Stimulated activated CD4-positive, alpha-beta T cell treated with anti-CD3 and anti-CD28 coated beads, Interleukin-12 subunit alpha, Interleukin-12 subunit beta, amount 100 ng/mL, for 4 hours (primary cell): ENCODE measurements around the gene FCHSD2.

ENCODE experiments used
- DNase-seq: peaks from one replicate; pipeline ENCODE4 v3.0.0-alpha.2; 2020

The FCHSD2 gene

DNA sequence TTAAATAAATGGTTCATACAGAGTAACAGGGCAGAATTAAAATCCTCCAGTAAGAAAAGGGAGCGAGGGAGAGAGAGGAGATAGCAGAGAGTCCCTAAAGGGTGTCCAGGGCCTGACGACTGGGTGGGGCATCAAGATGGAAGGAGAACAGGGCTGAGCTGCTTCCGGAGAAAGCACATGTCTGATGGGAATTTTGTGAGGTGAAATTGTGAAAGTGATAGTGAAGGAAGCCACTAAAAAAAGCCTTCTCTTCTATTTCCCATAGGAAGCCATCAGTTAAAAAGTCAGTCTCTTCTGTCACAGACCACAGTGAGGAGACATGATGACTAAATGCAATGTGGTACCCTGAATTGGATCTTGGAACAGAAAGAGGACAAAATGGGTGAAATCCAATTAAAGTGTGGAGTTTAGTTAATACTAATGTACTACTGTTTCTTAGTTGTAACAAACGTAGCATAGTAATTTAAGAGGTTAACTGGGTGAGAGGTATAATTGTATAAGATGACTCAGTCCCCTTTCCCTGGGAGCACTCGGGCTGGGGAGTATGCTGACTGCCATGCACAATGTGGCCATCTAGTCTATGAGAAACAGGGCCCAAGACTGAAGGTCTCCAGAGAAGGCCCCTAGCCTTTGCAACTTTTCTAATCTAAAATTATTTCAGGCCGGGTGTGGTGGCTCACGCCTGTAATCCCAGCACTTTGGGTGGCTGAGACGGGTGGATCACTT is 29.5 kb upstream of the FCHSD2 start:
- no peak for DNase-seq

DNA sequence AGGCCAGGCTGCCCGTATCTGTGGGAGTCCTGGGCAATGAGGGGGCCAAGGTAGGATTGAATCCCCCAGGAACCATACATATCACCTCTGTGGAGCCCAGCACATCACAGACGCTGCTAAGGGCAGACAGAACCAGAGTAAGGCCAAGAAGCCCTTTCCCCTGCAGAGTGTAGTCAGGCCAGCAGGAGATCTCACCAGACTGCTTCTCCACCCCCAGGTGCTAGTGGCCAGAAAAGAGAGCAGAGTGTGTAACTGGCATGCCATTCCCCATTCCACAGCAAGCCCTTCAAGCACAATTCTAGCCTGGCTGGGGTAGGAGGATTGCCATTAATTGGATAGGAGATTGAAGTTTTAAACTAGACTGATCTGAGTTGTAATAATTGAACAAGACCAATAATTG is 28.0 kb upstream of the FCHSD2 start:
- DNase-seq, result no peak

DNA sequence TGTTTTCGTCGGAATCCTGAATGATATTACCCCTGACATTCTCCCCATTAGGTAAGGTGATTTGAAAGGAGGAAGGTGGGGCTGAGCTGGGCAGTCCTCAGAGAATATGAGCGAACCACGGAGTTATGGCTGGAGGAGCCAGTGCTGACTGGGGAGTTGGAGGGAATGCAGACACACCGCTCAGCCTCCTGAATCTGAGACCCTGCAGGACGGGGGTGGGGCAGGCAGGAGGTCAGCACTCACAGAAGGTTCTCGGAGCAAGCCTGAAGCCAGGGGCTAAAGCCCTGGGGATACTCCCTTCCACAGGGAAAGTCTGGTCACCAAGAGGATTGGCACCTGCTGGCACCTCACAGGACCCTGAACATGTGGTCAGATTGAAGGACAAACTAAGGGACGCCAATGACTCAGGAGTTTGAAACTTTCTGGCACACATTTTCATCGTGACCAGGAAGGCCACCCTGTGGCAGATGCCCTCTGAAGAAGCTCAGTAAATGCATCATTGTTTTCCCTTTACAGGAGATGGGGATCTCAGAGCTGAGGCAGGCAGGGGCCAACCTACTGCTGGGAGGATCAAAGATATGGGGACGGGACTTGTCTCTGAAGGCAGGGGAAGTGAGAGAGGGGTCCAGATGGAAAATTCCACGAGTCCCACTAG is 26.9 kb upstream of the FCHSD2 start:
- no peak for DNase-seq

DNA sequence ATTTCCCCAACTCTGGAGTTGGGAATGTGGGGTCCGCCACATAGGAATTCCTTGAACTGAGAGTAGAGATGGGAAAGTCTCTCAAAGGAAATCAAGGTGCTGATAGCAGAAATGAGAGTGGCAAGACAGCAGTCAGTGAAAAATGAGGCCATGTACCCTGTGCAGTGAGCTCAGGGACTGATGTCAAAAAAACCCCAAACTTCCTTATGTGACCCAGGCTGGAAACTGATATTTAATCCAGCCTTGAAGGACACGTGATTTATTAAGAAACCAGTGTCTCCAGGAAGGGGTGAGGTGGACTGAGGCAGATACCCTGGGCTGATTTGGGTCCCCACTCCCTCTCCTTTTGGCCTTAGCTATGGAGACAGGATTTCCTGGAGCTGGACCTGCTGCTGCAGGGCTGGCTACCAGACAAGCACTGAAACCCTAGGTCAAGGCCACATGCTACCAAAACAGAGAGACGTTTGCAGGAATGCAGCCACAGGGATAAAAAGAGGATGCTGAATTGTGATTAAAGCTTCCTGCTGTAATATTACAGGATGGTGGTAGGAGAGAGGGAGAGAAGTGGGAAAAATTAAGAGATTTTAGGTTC is 25.3 kb upstream of the FCHSD2 start:
- no peak for DNase-seq

DNA sequence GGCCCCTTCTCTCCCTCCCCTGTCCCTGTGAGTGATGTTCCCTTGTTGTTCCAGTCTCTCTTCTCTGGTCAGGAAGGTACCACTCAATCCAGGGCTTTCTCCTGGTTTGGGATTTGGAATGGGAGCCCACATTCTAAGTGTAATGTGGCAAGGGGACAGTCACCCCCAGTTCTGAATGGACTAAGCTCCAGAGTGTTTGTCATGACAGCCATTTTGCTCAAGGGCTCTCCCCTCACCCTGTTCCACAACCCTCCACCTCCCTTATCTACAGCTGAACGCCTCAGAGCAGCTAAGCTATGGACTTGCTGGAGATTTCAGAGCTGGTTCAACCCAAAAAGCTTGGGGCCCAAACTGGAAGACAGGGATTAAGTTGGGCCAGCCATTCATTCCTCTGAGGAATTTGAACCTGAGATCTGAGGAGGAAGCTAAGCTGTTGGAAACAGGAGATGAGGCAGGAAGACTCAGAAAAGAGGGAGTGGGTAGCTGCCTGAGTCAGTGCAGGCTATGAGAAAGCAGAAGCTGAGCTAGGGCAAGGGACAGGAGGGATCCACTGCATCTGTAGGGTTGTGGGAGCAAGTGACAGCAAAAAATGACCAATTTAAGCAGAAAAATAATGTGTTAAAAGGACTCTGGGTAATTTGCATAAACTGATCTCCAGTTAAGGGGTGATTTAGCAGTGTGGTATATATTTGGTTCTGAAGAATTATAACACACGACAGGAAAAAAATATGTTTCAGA is 22.9 kb upstream of the FCHSD2 start:
- no peak for DNase-seq

DNA sequence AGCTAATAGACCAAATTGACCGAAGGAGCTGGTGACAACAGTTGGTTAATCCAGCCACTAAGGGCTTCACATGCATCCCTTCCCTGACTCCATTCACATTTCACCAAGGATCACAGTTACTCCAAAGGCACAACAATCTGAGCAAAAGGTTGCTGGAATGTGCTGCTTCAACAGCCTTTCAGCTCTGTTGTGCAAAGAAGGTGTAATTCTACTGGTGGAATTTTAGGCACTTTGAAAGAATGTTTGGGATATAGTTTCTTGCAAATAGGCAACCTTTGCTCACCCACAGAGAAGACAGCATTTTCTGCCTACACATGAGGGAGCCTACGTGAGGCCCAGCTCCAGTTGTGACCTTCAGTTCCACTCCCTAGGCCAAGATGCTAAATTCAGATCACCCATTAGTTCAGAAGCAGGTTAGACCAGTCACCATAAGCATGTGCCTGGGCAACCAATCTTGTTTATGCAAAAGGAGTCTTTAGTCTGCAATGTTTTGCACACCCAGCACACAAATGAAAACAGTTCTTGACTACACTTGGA is 21.6 kb upstream of the FCHSD2 start:
- no peak for DNase-seq

DNA sequence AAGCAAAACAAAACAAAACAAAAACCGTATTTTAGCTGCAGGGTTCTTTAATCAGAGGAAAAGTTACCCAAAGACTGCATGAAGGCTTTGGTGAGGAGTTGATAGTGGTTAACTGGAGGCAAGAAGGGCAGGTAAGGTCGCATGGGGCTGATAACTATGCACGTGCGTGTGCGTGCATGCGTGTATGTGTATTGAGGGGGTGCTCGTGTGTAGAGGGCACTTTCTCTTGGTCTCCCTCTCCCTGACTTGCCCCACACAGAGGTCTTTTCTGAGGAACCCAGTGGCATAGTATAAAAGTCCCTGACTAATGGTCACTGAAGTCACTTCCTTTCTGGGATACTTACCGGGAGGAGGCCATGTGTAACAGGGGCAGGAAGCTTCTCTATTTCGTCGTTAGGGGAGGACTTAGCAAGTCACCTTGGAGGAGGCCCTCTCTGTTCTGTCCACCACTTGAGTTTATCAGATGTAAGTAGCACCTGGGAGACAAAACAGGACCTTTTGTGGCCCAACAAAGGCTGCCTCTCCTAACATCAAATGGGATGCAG is 20.1 kb upstream of the FCHSD2 start:
- DNase-seq, result no peak

DNA sequence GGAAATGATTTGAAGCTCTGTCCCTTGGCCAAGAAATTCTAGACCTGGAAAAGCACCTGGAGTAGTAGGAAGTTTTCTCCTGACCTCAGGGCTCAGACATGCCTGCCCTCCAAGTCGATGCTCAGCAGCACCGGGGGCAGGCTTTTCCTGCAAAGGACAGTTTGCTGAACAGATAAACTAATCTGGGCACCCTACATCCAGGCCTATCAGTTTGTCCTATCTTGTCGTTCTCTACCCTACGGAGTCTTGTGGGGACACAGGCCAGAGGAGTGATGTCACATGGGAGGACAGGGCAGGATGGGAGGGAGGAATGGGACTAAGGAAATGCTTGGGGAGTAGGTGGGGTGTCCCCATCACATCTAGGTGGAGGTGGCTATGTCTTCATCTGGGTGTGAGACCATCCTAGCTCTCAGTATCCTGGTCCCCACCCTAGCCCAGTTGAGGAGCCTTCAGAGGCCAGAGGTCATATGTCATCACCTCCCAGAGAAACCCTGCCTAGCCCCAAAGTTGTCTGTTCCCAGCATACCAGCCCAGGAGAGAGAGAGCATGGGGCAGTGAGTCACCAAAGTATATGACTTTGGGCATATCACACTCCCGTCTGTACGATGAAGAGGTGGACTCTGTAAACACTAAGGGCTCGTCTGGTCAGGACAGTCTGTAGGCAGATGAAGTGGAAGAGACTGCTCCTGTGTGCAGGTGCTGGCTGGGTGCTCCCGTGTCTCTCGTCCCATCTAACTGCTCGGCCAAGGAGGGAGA is 18.1 kb upstream of the FCHSD2 start:
- no peak for DNase-seq

DNA sequence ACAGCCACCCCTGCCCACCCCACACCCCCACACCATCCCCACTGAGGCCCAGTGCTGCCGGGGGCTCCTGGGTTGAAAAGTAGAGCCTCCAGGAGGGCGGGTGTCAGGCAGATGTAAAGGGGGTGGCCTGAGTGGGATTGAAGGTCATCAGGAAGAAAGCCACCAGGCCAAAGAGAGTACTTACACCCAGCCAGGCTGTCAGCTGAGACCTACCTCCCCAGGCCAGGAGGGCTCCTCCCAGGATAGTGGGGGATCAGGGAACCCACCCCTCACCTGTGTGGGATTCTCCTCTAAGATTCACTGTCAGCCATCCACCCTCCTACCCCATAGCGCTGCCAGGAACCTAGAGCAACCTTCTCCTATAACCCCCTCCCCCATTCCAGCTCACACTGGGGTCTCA is 17.2 kb upstream of the FCHSD2 start:
- DNase-seq, result no peak

DNA sequence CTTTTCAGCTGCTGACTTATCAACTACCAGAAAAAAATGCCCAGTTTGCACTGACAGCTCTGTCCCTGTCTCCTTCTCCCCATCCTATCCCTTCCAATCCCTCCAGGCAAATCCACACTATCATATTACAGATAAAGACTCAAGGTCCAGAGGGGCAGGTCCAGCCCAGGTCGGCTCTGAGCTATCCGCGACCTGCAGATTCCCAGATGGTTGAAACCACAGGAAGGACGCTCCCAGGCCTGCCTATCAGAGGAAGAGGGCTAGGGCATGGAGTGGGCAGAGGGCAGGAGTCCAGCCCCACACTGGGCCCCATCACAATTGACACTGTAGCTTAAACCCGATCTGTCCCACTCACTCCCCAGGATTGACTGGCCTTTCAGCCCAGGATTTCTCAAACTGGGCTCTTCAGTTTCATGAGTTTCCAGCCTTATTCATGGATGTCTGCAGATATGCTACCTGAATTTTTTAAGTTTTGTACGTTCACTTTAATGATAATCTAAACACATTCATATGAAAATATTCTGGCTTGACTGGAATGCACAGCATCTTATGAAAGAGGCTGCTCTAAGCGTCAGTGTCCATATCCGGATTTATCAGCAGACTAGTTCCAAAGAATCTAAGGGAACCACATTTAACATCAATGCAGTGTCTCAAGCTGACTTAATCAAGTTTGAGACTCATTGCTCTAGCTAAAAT is 16.4 kb upstream of the FCHSD2 start:
- no peak for DNase-seq

DNA sequence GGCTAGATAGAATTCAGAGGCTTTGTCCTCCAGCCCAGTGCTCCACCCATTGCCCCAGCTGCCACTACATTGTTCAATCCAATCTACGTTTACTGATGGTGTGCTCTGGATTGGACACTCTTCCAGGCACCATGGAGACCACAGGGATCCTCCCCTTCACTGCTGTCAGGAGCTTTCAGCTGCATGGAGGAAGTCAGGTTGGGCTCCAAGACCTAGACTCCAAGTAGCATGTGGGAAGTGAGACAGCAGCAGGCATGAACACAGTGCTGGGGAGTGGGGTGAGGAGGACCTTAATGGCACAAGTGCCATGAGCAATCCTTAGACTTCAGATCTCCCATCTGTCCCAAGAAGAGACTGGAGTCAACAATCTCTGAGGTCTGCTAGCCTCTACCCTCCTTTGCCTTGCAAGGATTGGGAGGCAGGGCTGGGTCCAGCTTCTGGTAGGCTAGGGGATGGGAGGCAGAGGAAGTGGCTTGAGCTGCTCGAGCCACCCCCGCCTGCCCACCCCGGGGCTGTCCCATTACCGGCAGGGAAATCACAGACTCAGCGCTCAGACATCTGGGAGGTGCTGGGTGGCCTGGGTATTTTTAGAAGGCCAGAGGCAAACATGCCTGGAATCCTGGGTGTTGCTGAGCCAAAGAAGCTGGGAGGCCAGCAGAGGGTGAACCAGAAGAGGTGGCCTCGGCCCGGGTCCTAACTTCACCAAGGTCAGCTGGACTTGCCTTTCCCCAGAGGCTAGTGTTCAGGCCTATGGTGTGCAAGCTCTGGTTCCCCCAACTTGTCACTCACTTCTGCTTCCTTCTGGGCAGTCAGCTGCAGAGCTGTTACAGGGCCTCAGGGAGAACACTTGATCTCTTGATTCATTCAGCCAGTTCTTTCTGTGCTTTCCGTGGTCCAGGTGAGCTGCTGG is 15.2 kb upstream of the FCHSD2 start:
- no peak for DNase-seq

DNA sequence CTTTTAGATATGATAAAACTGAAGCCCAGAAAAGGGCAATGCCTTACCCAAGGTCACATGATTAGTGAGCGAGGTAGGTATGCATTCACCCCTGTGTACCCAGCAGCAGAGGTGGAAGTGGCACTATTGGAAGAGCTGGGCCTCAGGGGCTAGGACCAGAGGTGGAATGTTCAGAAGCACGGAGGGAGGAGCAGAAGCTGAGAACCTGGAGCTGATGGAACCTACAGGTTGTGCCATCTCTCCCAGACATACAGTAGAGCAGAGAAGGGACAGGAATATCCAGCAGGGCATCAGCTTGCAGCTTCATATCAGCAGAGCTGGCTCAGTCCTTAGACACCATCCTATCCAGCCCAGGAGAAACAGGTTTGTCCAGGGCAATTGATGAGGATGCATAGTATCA is 14.6 kb upstream of the FCHSD2 start:
- no peak for DNase-seq

DNA sequence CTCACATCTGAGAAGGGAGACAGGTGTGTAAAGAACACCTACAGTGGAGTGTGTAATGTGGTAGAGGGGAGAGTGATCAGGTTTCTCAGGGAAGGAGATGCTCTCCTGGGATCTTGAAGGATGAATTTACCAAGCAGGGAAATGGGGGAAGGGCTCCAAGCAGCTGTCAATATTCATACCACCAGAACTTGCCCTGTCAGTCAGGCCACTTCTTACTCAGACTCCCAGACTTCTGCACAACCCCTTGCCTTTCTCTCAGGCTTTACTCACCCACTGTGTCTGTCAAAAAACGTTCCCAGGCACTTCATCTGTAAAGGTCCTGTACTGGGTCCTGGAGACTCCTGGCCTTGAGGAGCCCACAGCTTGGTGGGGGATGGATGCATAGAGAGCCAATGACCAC is 14.0 kb upstream of the FCHSD2 start:
- DNase-seq, result no peak

DNA sequence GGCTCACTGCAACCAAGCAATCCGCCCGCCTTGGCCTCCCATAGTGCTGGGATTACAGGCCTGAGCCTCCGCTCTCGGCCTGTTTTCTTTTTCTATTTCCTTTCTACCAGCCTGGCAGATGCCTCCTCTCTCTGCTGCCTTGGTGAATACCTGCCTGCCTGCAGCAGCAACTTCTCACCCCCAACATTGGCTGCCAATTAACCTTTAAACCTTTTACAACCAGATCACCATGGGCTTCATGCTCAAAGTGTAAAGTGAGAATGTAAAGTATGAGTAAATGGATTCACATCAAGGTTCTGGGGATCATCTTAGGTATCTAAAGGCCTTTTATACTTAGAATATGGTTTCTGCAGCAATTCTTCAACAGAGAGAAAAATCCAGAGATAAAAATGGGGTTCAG is 13.0 kb upstream of the FCHSD2 start:
- DNase-seq, result no peak

DNA sequence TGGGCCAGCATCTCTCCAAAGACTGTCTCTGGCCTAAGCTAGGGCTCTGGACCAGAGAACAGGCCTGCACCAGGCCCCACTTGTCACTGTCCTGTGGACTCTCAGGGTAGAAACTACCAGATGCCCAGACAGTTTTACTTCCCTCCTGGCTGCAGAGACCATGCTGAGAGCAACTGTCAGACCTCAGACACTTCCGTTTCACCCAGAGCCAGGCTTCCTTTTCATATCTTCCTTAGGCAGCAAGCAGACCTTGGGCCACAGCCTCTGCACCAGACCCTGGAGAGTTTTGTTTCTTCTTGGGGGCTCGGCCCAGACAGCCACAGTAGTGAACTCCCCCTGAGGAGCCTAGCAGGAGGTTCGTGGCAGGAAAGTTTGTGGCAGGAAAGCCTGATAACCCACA is 12.1 kb upstream of the FCHSD2 start:
- DNase-seq, result no peak

DNA sequence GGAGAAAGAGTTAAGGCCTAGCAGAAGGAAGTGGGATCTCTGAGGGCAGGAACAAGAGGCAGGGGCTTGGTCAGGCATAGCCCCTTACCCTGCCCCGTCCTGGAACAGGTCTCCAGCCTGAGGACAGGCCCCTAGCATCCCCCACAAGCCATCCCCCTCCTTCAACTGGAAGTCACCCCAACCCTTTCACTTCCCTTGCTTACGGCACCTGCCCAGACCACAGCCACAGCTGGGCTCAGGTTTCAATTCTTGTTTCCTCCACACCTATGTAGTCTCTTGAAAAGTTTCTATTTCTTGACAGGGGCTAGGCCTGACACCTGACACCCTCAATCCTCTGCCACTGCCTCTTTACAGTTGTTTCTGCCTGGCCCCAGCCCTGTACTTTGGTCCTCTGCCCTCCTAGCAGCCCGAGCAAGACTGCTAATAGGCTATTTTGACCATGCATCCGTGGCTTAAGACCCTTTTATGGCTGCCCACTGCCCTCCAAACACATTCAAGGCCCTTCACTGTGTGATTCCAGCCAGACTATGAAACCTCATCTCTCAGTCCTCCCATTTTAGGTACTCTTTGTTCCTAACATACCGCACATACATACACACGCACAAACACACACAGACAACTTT is 10.9 kb upstream of the FCHSD2 start:
- peak; percentile 13 for DNase-seq

DNA sequence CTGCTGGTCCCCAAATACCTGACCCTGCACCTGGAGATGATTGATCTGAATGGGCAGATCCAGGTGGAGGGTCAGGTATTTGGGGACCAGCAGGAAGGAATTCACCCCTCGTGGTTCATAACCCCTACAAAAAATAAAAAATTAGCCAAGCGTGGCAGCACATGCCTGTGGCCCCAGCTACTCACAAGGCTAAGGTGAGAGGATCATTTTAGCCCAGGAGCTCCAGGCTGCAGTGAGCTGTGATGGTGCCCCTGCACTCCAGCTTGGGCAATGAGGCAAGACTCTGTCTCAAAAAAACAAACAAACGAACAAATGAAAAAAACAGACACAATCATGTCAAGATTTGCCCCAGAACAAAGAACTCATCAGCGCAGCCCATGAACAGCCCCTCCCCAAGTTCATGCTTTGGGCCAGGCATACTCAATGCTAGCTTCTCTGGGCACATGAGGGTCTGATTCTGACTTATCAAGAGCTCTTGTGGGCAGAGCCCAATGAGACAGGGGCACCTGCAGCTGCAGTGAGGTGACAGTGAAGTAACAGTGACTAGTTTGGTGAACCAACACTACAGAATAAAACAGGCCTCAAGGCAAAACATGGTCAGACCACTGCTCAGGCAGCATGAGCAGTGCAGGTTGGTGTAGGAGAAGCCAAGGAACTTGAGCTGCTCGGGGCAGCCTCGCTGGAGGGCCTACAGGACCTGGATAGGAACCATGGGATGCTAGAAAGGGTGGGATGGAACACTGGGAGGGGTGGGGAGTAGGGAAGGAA is 10.2 kb upstream of the FCHSD2 start:
- DNase-seq, result no peak

DNA sequence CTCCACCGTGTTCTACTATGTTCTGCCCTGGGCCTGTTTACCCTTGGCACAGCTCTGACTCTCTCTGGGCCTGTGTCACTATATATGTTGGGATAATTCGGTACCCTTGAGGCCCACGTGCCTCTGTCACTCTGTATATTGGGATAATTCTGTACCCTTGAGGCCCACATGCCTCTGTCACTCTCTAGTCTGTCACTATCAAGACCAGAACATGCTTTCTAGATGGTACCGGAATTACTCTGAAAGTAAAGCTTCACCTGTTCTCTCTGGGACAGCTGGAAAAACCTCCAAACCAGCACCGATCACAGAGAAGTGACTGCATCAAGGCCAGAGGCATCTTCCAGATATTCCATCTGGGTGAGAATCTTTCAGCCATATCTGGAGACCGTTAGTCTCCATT is 9.3 kb upstream of the FCHSD2 start:
- no peak for DNase-seq

DNA sequence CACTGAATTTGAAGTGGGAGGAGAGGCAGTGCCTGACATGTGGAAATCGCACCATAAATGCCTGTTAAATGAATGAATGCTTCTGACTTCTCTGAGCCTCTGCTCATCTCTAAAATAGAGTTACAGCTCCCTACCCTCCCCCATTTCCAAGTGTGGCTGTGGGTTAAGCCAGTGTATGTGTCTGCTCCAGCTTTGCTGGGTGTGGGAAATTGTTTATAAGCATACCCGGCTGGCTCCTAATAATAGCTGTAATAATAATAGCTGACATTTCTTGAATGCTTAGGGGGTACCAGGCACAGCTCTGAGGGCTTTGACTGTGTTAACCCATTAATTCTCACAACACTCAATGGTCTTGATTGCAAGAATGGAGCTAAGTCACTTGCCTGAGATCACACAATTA is 7.0 kb upstream of the FCHSD2 start:
- DNase-seq, result no peak
